BJ (cell line): ENCODE measurements around the gene ARFRP1. TPM values are rescaled to one million over a fixed set of nuclear protein-coding genes. Genes with fewer than 3 reads are reported as not detected.

ENCODE experiments used
- CTCF ChIA-PET: fragments of 350-600 bp; formaldehyde crosslinking; extraction: SDS; loops from one replicate; lab custom pipeline; 2021; ENCODE audit warnings: antibody characterized with exemption, inconsistent platforms; lab: Yijun Ruan, JAX
- POLR2A ChIA-PET: fragments of 300-600 bp; sonication (Branson Sonifier 250); formaldehyde crosslinking; extraction: SDS; loops from one replicate; lab custom pipeline; 2021; ENCODE audit warnings: antibody characterized with exemption; lab: Charles Lee
- DNase-seq: peaks from one replicate; pipeline ENCODE4 v3.0.0-alpha.2; 2011; ENCODE audit warnings: low read depth
- H3K27me3 ChIP-seq: 2 replicates; pipeline ENCODE4 v1.6.0; 2011; ENCODE audit warnings: low read length; ENCODE audit not compliant: control insufficient read depth, insufficient read depth
- H3K36me3 ChIP-seq: 2 replicates; pipeline ENCODE4 v1.5.1; 2011; ENCODE audit warnings: low read length; ENCODE audit not compliant: control insufficient read depth, insufficient read depth
- H3K4me3 ChIP-seq: 2 replicates; pipeline ENCODE4 v1.5.1; 2011; ENCODE audit warnings: low read depth, mild to moderate bottlenecking, control low read depth, low read length
- CTCF ChIP-seq: IDR thresholded peaks from 2 replicates; pipeline ENCODE4 v1.5.1; 2011; ENCODE audit warnings: low read depth, mild to moderate bottlenecking, control low read depth, inconsistent platforms, low read length, moderate library complexity; ENCODE audit not compliant: insufficient read depth
- polyA plus RNA-seq: library from polyadenylated mRNA; depleted of rRNA; stranded (reverse); fragments of >200 nt; gene quantifications from 2 replicates; pipeline ENCODE4 v1.2.3, GENCODE V29; 2011

The ARFRP1 gene
- polyA plus RNA-seq, 1 experiment = 41.9 TPM

- CTCF ChIA-PET = no interaction called here
- Histone ChIP-seq H3K27me3 (no peaks in the 10 kb centered on the region), H3K36me3 (peaks cover 50% of the 10 kb centered on the region), H3K4me3 (no peak overlapping the region)
- DNase-seq = no peak
- no peak for TF ChIP-seq CTCF
- POLR2A ChIA-PET = no interaction called here
Measured at GRCh38 chr20:63665708-63666107, 42.1 kb downstream of the ARFRP1 start.

GRCh38 chr20:63664861-63665594 lies 42.7 kb downstream of the ARFRP1 start:
- no peak overlapping the region for H3K4me3 ChIP-seq
- ChIA-PET POLR2A (interaction anchor here (0.7 kb wide), 1 partner anchor 1567 kb away, joined by 4 read pairs; no protein-coding TSS in a partner anchor), CTCF (no interaction called here)
- no peak for TF ChIP-seq CTCF
- no peak for DNase-seq
- no peaks in the 10 kb centered on the region for H3K27me3 ChIP-seq
- H3K36me3 ChIP-seq = peaks cover 50% of the 10 kb centered on the region

GRCh38 chr20:63664143-63664851 lies 43.5 kb downstream of the ARFRP1 start:
- POLR2A ChIA-PET = interaction anchor here (0.7 kb wide), 1 partner anchor 1566 kb away, joined by 4 read pairs; no protein-coding TSS in a partner anchor
- CTCF ChIA-PET = no interaction called here
- no peak overlapping the region for H3K4me3 ChIP-seq
- peaks cover 50% of the 10 kb centered on the region for H3K36me3 ChIP-seq
- no peak for DNase-seq
- no peak for TF ChIP-seq CTCF
- H3K27me3 ChIP-seq = no peaks in the 10 kb centered on the region

- H3K36me3 ChIP-seq = peaks cover 49% of the 10 kb centered on the region
- no peak overlapping the region for H3K4me3 ChIP-seq
- no peak for DNase-seq
- ChIA-PET CTCF (no interaction called here), POLR2A (no interaction called here)
- no peak for TF ChIP-seq CTCF
- H3K27me3 ChIP-seq = no peaks in the 10 kb centered on the region
Measured at GRCh38 chr20:63663332-63664066, 44.3 kb downstream of the ARFRP1 start.

GRCh38 chr20:63662813-63663189 lies 45.0 kb downstream of the ARFRP1 start:
- Histone ChIP-seq H3K4me3 (no peak overlapping the region), H3K27me3 (no peaks in the 10 kb centered on the region), H3K36me3 (peaks cover 46% of the 10 kb centered on the region)
- no peak for TF ChIP-seq CTCF
- POLR2A ChIA-PET = no interaction called here
- CTCF ChIA-PET = interaction anchor here (1.6 kb wide), 1 partner anchor 18 kb away, joined by 4 read pairs; no protein-coding TSS in a partner anchor
- no peak for DNase-seq
